HCT116 (cell line): Measurements from ENCODE around the gene SLC25A43. TPM values are rescaled to one million over a fixed set of nuclear protein-coding genes. Genes with fewer than 3 reads are reported as not detected.

Source experiments
- ATAC-seq: fragments of 200-7000 bp; cut with Tn5 transposase; 2 replicates; pipeline ENCODE4 v1.9.1; 2020; ENCODE audit warnings: mild to moderate bottlenecking, moderate library complexity
- BruUV-seq: library from RNA; stranded (reverse); fragments of 400-500 nt; replicated peaks from 2 replicates; lab custom pipeline; 2021; lab: Mats Ljungman, UMichigan
- CTCF ChIA-PET: fragments of 300-600 bp; sonication (Branson Sonifier 250); formaldehyde crosslinking; loops from one replicate; lab custom pipeline; 2021; ENCODE audit warnings: antibody characterized with exemption; lab: Charles Lee
- POLR2A ChIA-PET: fragments of 300-600, 350-600 bp; sonication (Branson Sonifier 250); formaldehyde crosslinking; loops from one replicate; lab custom pipeline; 2021; ENCODE audit warnings: antibody characterized with exemption; lab: Charles Lee
- RAD21 ChIA-PET, 2 experiments: fragments of 300-600 bp; sonication (Branson Sonifier 250); formaldehyde crosslinking; loops; one replicate each; lab custom pipeline; 2023; ENCODE audit warnings: low total read pairs in 2 of 2; ENCODE audit not compliant: uncharacterized antibody in 2 of 2, unreplicated experiment in 2 of 2, low non-redundant PET in 1 of 2; lab: Charles Lee
- DNase-seq: peaks from one replicate; pipeline ENCODE4 v3.0.0-alpha.2; 2010; ENCODE audit warnings: low read depth, low spot score
- H2AFZ ChIP-seq: fragments of 200-600 bp; shearing (Covaris generic), sonication (generic); 2 replicates; pipeline ENCODE4 v1.6.1; 2017; ENCODE audit warnings: low read depth, mixed run types, mixed read lengths, antibody characterized with exemption, low read length; ENCODE audit not compliant: poor library complexity, severe bottlenecking
- H3K27ac ChIP-seq: 2 replicates; pipeline ENCODE4 v1.5.1; 2012; ENCODE audit warnings: low read depth, low read length
- H3K27me3 ChIP-seq: fragments of 200-600 bp; sonication (generic); 2 replicates; pipeline ENCODE4 v1.6.1; 2016; ENCODE audit warnings: mixed run types, low read length, mixed read lengths; ENCODE audit not compliant: insufficient read depth
- H3K36me3 ChIP-seq, 2 experiments: fragments of 200-500 bp in 1 of 2; fragments of 200-600 bp in 1 of 2; sonication (Bioruptor generic) in 1 of 2; sonication (generic) in 1 of 2; 2 replicates each; pipeline versions ENCODE4 v1.5.1 to v1.6.1; 2014 to 2016; ENCODE audit warnings: low read length in 2 of 2, inconsistent platforms in 1 of 2, mixed read lengths in 1 of 2, mixed run types in 1 of 2; ENCODE audit not compliant: insufficient read depth in 2 of 2, control insufficient read depth in 1 of 2
- H3K4me1 ChIP-seq, 2 experiments: fragments of 200-600 bp in 1 of 2; sonication (generic) in 1 of 2; 2 replicates each; pipeline versions ENCODE4 v1.5.1 to v1.6.1; 2012 to 2017; ENCODE audit warnings: low read length in 2 of 2, inconsistent platforms in 1 of 2, mild to moderate bottlenecking in 1 of 2, mixed read lengths in 1 of 2, mixed run types in 1 of 2, moderate library complexity in 1 of 2; ENCODE audit not compliant: insufficient read depth in 2 of 2, control insufficient read depth in 1 of 2
- H3K4me2 ChIP-seq: fragments of 200-600 bp; sonication (generic); 2 replicates; pipeline ENCODE4 v1.6.1; 2017; ENCODE audit warnings: mixed run types, low read length, mixed read lengths
- H3K4me3 ChIP-seq, 2 experiments: fragments of 200-600 bp in 1 of 2; sonication (generic) in 1 of 2; replicated peaks in 1 of 2; 2 replicates each; pipeline ENCODE4 v1.5.1; 2011 to 2016; ENCODE audit warnings: low read length in 2 of 2, control low read depth in 1 of 2, low read depth in 1 of 2, mild to moderate bottlenecking in 1 of 2, mixed read lengths in 1 of 2, mixed run types in 1 of 2
- H3K79me2 ChIP-seq: fragments of 200-600 bp; sonication (generic); 2 replicates; pipeline ENCODE4 v1.6.1; 2017; ENCODE audit warnings: mild to moderate bottlenecking, mixed run types, low read length, moderate library complexity, mixed read lengths; ENCODE audit not compliant: insufficient read depth
- H3K9ac ChIP-seq: fragments of 200-600 bp; sonication (generic); 2 replicates; pipeline ENCODE4 v1.6.1; 2016; ENCODE audit warnings: low read length, mixed read lengths
- H3K9me2 ChIP-seq: fragments of 200-600 bp; sonication (generic), shearing (Covaris generic); 2 replicates; pipeline ENCODE4 v1.6.1; 2017; ENCODE audit warnings: mixed run types, mild to moderate bottlenecking, moderate library complexity; ENCODE audit not compliant: insufficient read depth
- H3K9me3 ChIP-seq, 2 experiments: fragments of 200-500 bp in 1 of 2; fragments of 200-600 bp in 1 of 2; sonication (Bioruptor generic) in 1 of 2; sonication (generic) in 1 of 2; 2 replicates each; pipeline ENCODE4 v1.6.1; 2014 to 2017; ENCODE audit warnings: low read length in 2 of 2, mixed read lengths in 2 of 2, inconsistent platforms in 1 of 2, low read depth in 1 of 2, mild to moderate bottlenecking in 1 of 2, mixed run types in 1 of 2, moderate library complexity in 1 of 2; ENCODE audit not compliant: control insufficient read depth in 1 of 2, insufficient read depth in 1 of 2
- H4K20me1 ChIP-seq: fragments of 200-600 bp; sonication (generic), shearing (Covaris generic); 2 replicates; pipeline ENCODE4 v1.6.1; 2017; ENCODE audit warnings: mixed run types, mild to moderate bottlenecking, moderate library complexity; ENCODE audit not compliant: insufficient read depth
- CEBPB ChIP-seq: IDR thresholded peaks from 2 replicates; pipeline ENCODE4 v1.6.1; 2012; ENCODE audit warnings: low read depth
- ELF1 ChIP-seq: IDR thresholded peaks from 2 replicates; pipeline ENCODE4 v1.6.1; 2012; ENCODE audit warnings: low read depth, borderline replicate concordance
- EZH2phosphoT487 ChIP-seq: fragments of 200-600 bp; IDR thresholded peaks from 2 replicates; pipeline ENCODE4 v1.6.1; 2018; ENCODE audit warnings: antibody characterized with exemption, borderline replicate concordance
- FOSL1 ChIP-seq: IDR thresholded peaks from 2 replicates; pipeline ENCODE4 v1.6.1; 2012; ENCODE audit warnings: low read depth
- JUND ChIP-seq: IDR thresholded peaks from 2 replicates; pipeline ENCODE4 v1.6.1; 2012
- POLR2A ChIP-seq: IDR thresholded peaks from 2 replicates; pipeline ENCODE4 v1.7.0; 2011; ENCODE audit warnings: borderline replicate concordance; ENCODE audit not compliant: insufficient read depth, insufficient read length; ENCODE audit errors: extremely low read depth
- POLR2AphosphoS5 ChIP-seq: IDR thresholded peaks from 2 replicates; pipeline ENCODE4 v1.6.1; 2011; ENCODE audit warnings: mild to moderate bottlenecking, low read depth, low read length, moderate library complexity
- SIN3A ChIP-seq: IDR thresholded peaks from 2 replicates; pipeline ENCODE4 v1.6.1; 2012; ENCODE audit warnings: low read depth
- SP1 ChIP-seq: IDR thresholded peaks from 2 replicates; pipeline ENCODE4 v1.6.1; 2012; ENCODE audit warnings: low read depth
- SRF ChIP-seq: IDR thresholded peaks from 2 replicates; pipeline ENCODE4 v1.6.1; 2012; ENCODE audit warnings: low read depth
- YY1 ChIP-seq: IDR thresholded peaks from 2 replicates; pipeline ENCODE4 v1.6.1; 2011; ENCODE audit warnings: low read length, low read depth, moderate library complexity, mild to moderate bottlenecking; ENCODE audit not compliant: insufficient replicate concordance; ENCODE audit errors: extremely low read depth
- ZFX ChIP-seq: fragments of 450-650 bp; IDR thresholded peaks from 2 replicates; pipeline ENCODE4 v1.6.1; 2017
- ZNF274 ChIP-seq: fragments of 200-500 bp; sonication (Bioruptor generic); IDR thresholded peaks from 2 replicates; pipeline ENCODE4 v1.6.1; 2014; ENCODE audit warnings: mild to moderate bottlenecking, low read depth, low read length, inconsistent platforms
- intact Hi-C: fragments of 100-400 bp; cut with micrococcal nuclease; formaldehyde crosslinking; loops from 2 replicates; pipeline ENCODE4 v1.10.0; 2022
- total RNA-seq: library from RNA; stranded (reverse); gene quantifications from one replicate; pipeline ENCODE4 v1.2.1, GENCODE V29; 2021; ENCODE audit not compliant: unreplicated experiment
- TF ChIP-seq, protein P1 (sequence below): IDR thresholded peaks from 2 replicates; pipeline ENCODE4 v1.6.1; 2012
- TF ChIP-seq, protein P2 (sequence below): IDR thresholded peaks from 2 replicates; pipeline ENCODE4 v1.6.1; 2012
- TF ChIP-seq, protein P3 (sequence below): IDR thresholded peaks from 2 replicates; pipeline ENCODE4 v1.6.1; 2011; ENCODE audit warnings: mild to moderate bottlenecking, low read length, moderate library complexity; ENCODE audit not compliant: insufficient replicate concordance; ENCODE audit errors: extremely low read depth

SLC25A43 gene
- total RNA-seq, 1 experiment from 2014 or later = 14.1 TPM

DNA sequence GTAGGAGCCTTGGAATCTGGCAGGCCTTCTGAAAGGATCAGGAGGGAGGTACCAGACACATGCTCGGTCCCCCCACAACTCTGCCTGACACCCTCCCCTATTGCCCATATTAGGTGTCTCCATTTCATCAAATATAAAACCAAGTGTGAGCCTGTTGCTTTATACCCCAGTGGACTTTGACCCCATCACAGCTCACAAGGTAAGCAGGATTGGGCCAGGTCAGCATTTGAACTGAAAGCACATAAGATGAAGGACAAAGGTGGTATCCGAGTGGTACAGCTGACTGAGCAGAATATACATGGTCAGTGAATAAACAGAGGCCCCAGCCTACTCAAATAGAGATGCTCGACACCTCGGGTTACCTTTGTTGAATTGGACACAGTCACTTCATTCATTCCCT lies 20.0 kb downstream of the SLC25A43 start:
- H3K9me2 ChIP-seq = no peaks in the 10 kb centered on the region
- CTCF ChIA-PET = no interaction called here
- no peak overlapping the region for H3K9ac ChIP-seq
- H3K4me2 ChIP-seq = no peak overlapping the region
- no peaks in the 10 kb centered on the region for H3K9me3 ChIP-seq
- TF ChIP-seq, protein P1, sequence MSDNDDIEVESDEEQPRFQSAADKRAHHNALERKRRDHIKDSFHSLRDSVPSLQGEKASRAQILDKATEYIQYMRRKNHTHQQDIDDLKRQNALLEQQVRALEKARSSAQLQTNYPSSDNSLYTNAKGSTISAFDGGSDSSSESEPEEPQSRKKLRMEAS = no peak
- TF ChIP-seq CEBPB = no peak
- TF ChIP-seq ELF1 = no peak
- no peak for TF ChIP-seq POLR2A
- no peak for TF ChIP-seq SIN3A
- TF ChIP-seq ZNF274 = no peak
- no peak for TF ChIP-seq YY1
- TF ChIP-seq JUND = no peak
- no peak for TF ChIP-seq FOSL1
- no peak for TF ChIP-seq POLR2AphosphoS5
- TF ChIP-seq SRF = no peak
- no peak for TF ChIP-seq ZFX
- no peak for TF ChIP-seq EZH2phosphoT487
- TF ChIP-seq, protein P2, sequence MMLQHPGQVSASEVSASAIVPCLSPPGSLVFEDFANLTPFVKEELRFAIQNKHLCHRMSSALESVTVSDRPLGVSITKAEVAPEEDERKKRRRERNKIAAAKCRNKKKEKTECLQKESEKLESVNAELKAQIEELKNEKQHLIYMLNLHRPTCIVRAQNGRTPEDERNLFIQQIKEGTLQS = no peak
- TF ChIP-seq, protein P3, sequence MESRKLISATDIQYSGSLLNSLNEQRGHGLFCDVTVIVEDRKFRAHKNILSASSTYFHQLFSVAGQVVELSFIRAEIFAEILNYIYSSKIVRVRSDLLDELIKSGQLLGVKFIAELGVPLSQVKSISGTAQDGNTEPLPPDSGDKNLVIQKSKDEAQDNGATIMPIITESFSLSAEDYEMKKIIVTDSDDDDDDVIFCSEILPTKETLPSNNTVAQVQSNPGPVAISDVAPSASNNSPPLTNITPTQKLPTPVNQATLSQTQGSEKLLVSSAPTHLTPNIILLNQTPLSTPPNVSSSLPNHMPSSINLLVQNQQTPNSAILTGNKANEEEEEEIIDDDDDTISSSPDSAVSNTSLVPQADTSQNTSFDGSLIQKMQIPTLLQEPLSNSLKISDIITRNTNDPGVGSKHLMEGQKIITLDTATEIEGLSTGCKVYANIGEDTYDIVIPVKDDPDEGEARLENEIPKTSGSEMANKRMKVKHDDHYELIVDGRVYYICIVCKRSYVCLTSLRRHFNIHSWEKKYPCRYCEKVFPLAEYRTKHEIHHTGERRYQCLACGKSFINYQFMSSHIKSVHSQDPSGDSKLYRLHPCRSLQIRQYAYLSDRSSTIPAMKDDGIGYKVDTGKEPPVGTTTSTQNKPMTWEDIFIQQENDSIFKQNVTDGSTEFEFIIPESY = no peak
- TF ChIP-seq SP1 = no peak
- TF ChIP-seq, all 23 proteins: peak for 0
- intact Hi-C loops = no loop called here
- ChIA-PET RAD21 (no interaction called here), POLR2A (no interaction called here)
- Histone ChIP-seq H3K27ac (no peak overlapping the region), H3K4me3 (no peak overlapping the region), H3K4me1 (no peaks in the 10 kb centered on the region), H2AFZ (no peak overlapping the region), H3K79me2 (no peaks in the 10 kb centered on the region), H3K36me3 (no peaks in the 10 kb centered on the region), H4K20me1 (no peaks in the 10 kb centered on the region), H3K27me3 (no peaks in the 10 kb centered on the region)
- no TSS peak for BruUV-seq
- ATAC-seq (no peak), DNase-seq (no peak)
